GM13976 (cell line): ENCODE measurements around the gene TMEM94.
"Not testable (repeated sequence)": the region's sequence is repeated elsewhere in the genome, so short reads cannot be mapped to it uniquely, and the experiment has no call there.

ENCODE experiments used
- DNase-seq: peaks from one replicate; pipeline ENCODE4 v3.0.0; 2012; ENCODE audit warnings: low spot score
- in situ Hi-C: fragments of 300-500 bp; cut with MboI; formaldehyde crosslinking; loops from one replicate; pipeline ENCODE4 v1.12.0; 2022; ENCODE audit warnings: low sequenced_read_pairs, mixed read lengths, inconsistent platforms; ENCODE audit not compliant: unreplicated experiment
- TF ChIP-seq, protein P1 (sequence below): IDR thresholded peaks from 2 replicates; pipeline ENCODE4 v1.5.1; 2012; ENCODE audit warnings: borderline replicate concordance, mild to moderate bottlenecking; ENCODE audit not compliant: insufficient read depth; ENCODE audit errors: extremely low read depth, missing control alignments, control extremely low read depth

Gene TMEM94

DNA sequence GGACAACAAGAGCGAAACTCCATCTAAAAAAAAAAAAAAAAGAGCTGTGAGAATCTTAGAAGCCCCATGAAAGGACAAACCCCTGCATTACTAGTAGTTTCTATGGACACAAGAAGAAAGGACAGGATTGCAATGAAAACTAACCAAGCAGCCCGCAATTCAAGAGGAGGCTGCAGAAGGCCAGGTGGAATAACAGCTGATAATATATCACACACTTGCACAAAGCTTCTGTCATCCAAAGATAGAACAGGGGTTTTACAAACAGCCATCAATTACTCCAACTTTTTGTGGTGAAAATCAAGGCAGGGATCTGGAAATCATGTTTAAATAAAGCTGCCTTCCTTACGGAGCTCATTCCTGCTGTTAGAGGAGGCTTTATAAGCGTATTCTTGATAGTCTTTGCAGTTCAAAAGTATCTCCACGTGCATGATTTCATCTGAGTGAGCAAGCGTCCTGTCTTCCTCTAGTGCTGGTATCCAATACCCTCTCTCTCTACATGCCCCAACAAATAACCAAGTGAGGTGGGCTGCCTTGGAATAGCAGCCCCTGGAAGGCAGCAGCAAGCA is 23.1 kb upstream of the TMEM94 start:
- in situ Hi-C loops, result no loop called here
- no peak for DNase-seq
- TF ChIP-seq, protein P1, sequence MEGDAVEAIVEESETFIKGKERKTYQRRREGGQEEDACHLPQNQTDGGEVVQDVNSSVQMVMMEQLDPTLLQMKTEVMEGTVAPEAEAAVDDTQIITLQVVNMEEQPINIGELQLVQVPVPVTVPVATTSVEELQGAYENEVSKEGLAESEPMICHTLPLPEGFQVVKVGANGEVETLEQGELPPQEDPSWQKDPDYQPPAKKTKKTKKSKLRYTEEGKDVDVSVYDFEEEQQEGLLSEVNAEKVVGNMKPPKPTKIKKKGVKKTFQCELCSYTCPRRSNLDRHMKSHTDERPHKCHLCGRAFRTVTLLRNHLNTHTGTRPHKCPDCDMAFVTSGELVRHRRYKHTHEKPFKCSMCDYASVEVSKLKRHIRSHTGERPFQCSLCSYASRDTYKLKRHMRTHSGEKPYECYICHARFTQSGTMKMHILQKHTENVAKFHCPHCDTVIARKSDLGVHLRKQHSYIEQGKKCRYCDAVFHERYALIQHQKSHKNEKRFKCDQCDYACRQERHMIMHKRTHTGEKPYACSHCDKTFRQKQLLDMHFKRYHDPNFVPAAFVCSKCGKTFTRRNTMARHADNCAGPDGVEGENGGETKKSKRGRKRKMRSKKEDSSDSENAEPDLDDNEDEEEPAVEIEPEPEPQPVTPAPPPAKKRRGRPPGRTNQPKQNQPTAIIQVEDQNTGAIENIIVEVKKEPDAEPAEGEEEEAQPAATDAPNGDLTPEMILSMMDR, result no peak

DNA sequence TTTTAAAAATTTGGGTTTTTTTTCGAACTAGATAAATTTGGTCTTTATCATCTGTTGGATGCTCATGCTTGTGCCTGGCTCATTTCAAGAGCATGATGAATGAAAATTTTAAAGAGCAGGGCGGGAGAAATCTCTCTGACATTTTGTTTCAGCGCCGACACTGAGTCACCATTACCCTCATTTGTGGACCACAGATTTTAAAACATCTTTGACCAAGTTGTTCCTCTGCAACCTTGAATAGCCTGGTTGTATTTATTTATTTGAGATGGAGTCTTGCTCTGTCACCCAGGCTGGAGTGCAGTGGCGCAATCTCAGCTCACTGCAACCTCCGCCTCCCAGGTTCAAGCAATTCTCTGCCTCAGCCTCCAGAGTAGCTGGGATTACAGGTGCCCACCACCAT is 22.0 kb upstream of the TMEM94 start:
- in situ Hi-C loops, result not testable (repeated sequence)

DNA sequence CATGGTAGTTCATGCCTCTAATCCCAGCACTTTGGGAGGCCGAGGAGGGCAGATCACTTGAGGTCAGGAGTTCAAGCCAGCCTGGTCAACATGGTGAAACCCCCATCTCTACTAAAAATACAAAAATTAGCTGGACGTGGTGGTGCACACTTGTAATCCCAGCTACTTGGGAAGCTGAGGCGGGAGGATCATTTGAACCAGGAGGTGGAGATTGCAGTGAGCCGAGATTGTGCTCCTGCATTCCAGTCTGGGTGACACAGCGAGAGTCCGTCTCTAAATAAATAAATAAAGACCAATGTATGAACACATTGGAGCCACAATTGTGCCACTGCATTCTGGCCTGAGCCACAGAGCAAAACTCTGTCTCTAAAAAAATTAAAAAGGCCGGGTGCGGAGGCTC is 19.0 kb upstream of the TMEM94 start:
- DNase-seq, result not testable (repeated sequence)

More for the DNA sequence above, 22.0 kb upstream of the TMEM94 start:
- DNase-seq, result not testable (repeated sequence)

DNA sequence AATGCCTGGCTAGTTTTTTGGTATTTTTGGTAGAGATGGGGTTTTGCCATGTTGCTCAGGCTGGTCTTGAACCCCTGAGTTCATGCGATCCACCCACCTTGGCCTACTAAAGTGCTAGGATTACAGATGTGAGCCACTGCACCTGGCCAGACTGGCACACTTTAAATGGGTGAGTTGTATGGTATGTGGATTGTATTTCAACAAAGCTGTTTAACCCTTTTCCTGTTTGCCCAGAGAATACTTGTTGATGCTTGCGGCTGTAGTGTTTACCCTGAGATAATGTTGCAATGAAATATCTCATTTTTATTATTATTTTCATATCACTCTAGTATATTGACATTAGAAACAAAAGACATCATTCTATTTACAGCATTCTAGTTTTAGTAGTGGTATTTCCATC is 17.1 kb upstream of the TMEM94 start:
- TF ChIP-seq, protein P1, result no peak
- DNase-seq, result no peak
- in situ Hi-C loops, result no loop called here

More for the DNA sequence above, 19.0 kb upstream of the TMEM94 start:
- in situ Hi-C loops, result not testable (repeated sequence)

DNA sequence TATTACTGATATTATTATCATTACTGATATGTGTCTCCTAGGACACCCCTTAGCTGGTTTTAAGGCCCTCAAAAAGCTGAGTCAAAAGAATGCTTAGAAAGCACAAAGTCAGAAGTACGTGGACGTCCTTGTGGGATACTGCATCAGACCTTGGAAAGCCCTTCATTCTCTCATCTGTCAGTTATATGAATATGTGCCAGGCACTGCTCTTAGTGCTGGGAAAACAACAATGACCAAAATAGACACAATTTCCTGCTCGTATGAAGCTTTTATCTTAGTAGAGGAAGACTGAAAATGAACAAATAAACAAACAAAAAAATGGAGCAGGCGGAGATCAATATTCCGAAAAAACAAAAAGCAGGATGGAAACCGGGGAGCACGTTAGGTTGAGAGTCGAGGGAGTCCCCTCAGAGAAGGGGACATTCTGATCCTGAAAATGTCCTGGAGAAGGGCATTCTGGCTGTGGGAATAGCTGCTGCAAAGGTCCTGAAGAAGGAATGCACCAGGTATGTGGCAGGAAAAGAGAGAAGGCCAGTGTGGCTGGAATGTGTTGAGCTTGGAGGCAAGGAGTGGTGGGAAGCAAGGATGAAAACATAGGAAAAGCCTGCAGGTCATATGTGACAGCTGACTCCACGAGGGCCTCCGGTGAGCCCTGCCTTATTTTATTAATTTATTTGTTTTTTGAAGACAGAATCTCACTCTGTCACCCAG is 15.5 kb upstream of the TMEM94 start:
- TF ChIP-seq, protein P1, result no peak
- DNase-seq, result no peak
- in situ Hi-C loops, result no loop called here

DNA sequence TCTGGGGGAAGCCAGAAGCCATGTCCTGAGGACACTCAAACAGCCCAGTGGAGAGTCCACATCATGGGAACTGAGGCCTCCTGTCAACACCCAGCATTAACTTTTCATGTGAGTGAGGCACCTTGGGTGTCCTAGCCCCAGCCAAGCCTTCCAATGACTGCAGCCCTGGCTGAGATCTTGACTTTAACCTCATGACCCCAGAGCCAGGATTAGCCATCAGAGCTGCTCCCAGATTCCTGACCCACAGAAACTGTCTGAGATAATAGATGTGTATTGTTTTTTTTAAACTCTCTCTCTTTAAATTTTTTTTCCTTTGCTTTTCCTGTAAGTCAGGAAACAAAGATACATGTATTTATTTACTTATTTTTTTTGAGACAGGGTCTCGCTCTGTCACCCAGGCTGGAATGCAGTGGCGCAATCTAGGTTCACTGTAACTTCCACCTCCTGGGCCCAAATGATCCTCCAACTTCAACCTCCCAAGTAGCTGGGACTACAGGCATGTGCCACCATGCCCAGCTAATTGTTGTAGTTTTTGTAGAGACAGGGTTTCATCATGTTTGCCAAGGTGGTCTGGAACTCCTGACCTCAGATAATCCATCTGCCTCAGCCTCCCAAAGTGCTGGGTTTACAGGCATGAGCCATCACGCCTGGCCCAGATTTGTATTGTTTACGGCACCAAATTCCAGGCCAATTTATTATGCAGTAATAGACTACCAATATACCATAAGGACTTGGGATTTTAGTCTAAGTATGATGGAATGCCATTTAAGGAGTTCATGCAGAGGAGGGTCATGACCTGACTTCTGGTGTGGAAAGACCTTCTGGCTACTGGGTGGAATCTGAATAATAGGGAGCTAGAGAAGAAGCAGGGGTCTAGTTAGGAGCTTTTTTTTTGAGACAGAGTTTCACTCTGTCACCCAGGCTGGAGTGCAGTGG is 14.0 kb upstream of the TMEM94 start:
- TF ChIP-seq, protein P1, result no peak
- DNase-seq, result no peak
- in situ Hi-C loops, result no loop called here

DNA sequence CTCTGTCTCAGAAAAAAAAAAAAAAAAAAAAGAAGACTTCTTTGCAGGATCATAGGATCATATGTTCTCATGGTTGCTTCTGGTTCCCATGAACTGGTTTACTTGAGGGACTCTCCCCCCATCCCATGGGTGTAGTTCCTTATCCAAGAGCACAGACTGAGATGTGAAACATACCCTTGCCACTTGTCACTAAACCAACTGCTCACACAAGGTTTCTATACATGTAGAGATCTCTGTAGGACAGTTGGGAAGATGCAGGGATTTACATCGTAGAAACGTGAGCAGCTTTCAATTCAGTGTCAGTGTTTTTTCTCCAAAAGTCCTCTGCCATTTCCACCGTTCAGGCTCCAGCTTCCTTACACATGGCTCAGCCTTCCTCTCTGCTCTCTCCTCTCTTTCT is 11.1 kb upstream of the TMEM94 start:
- in situ Hi-C loops, result no loop called here
- TF ChIP-seq, protein P1, result no peak
- no peak for DNase-seq

DNA sequence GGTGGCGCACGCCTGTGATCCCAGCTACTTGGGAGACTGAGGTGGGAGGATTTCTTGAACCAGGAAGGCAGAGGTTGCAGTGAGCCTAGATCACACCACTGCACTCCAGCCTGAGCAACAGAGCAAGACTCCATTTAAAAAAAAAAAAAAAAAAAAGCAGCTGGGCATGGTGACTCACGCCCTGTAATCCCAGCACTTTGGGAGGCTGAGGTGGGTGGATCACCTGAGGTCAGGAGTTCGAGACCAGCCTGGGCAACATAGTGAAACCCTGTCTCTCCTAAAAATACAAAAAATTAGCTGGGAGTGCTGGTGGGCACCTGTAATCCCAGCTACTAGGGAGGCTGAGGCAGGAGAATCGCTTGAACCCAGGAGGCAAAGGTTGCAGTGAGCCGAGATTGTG is 10.5 kb upstream of the TMEM94 start:
- in situ Hi-C loops, DNase-seq: not testable (repeated sequence)
